ENCODE data around the gene HAUS7.

HAUS7 gene

GRCh38 chrX:153481043-153481442 is 10.7 kb upstream of the HAUS7 start:
- H3K4me3 ChIP-seq (ENCODE audit: low read depth, low read length): no peak overlapping the region
- TF ChIP-seq, protein P1, sequence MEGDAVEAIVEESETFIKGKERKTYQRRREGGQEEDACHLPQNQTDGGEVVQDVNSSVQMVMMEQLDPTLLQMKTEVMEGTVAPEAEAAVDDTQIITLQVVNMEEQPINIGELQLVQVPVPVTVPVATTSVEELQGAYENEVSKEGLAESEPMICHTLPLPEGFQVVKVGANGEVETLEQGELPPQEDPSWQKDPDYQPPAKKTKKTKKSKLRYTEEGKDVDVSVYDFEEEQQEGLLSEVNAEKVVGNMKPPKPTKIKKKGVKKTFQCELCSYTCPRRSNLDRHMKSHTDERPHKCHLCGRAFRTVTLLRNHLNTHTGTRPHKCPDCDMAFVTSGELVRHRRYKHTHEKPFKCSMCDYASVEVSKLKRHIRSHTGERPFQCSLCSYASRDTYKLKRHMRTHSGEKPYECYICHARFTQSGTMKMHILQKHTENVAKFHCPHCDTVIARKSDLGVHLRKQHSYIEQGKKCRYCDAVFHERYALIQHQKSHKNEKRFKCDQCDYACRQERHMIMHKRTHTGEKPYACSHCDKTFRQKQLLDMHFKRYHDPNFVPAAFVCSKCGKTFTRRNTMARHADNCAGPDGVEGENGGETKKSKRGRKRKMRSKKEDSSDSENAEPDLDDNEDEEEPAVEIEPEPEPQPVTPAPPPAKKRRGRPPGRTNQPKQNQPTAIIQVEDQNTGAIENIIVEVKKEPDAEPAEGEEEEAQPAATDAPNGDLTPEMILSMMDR (IDR thresholded peaks at IDR 0.05; ENCODE audit: low read depth, low read length, missing control alignments): no peak
- DNase-seq (ENCODE audit: low read depth): no peak

GRCh38 chrX:153478746-153479145 is 8.4 kb upstream of the HAUS7 start:
- TF ChIP-seq, protein P1 (IDR thresholded peaks at IDR 0.05; ENCODE audit: low read depth, low read length, missing control alignments): no peak
- H3K4me3 ChIP-seq (ENCODE audit: low read depth, low read length): no peak overlapping the region
- no peak for DNase-seq (ENCODE audit: low read depth)

GRCh38 chrX:153477901-153478300 is 7.5 kb upstream of the HAUS7 start:
- DNase-seq (ENCODE audit: low read depth): no peak
- TF ChIP-seq, protein P1 (IDR thresholded peaks at IDR 0.05; ENCODE audit: low read depth, low read length, missing control alignments): no peak
- no peak overlapping the region for H3K4me3 ChIP-seq (ENCODE audit: low read depth, low read length)

- H3K4me3 ChIP-seq (ENCODE audit: low read depth, low read length): no peak overlapping the region
- no peak for DNase-seq (ENCODE audit: low read depth)
Measured at GRCh38 chrX:153477364-153477857, 7.0 kb upstream of the HAUS7 start.

GRCh38 chrX:153476666-153477363 is 6.4 kb upstream of the HAUS7 start:
- TF ChIP-seq, protein P1 (IDR thresholded peaks at IDR 0.05; ENCODE audit: low read depth, low read length, missing control alignments): no peak
- DNase-seq (ENCODE audit: low read depth): no peak
- no peak overlapping the region for H3K4me3 ChIP-seq (ENCODE audit: low read depth, low read length)

More at GRCh38 chrX:153477364-153477857, 7.0 kb upstream of the HAUS7 start:
- TF ChIP-seq, protein P1 (IDR thresholded peaks at IDR 0.05; ENCODE audit: low read depth, low read length, missing control alignments): no peak

- TF ChIP-seq, protein P1 (IDR thresholded peaks at IDR 0.05; ENCODE audit: low read depth, low read length, missing control alignments): no peak
- no peak for DNase-seq (ENCODE audit: low read depth)
- no peak overlapping the region for H3K4me3 ChIP-seq (ENCODE audit: low read depth, low read length)
Measured at GRCh38 chrX:153475751-153476281, 5.4 kb upstream of the HAUS7 start.

Data from GM12864 (cell line).